Panc1 (cell line): Measurements from ENCODE around the gene WARS2.

Experiments used
- CTCF ChIP-seq: fragments of 450-650 bp; IDR thresholded peaks from 2 replicates; pipeline ENCODE4 v1.5.1; 2017; ENCODE audit warnings: mild to moderate bottlenecking
- POLR2AphosphoS5 ChIP-seq: IDR thresholded peaks from 2 replicates; pipeline ENCODE4 v1.6.1; 2012; ENCODE audit warnings: mild to moderate bottlenecking, low read depth, low read length, moderate library complexity
- REST ChIP-seq, 2 experiments: IDR thresholded peaks; 2 replicates each; pipeline ENCODE4 v1.6.1; 2011 to 2012; ENCODE audit warnings: low read depth in 2 of 2, control low read depth in 1 of 2, low read length in 1 of 2, mild to moderate bottlenecking in 1 of 2, moderate library complexity in 1 of 2; ENCODE audit not compliant: insufficient read depth in 1 of 2
- SIN3A ChIP-seq: IDR thresholded peaks from 2 replicates; pipeline ENCODE4 v1.6.1; 2012; ENCODE audit warnings: low read depth, mild to moderate bottlenecking, low read length, moderate library complexity, borderline replicate concordance; ENCODE audit not compliant: insufficient read depth

GRCh38 chr1:119116725-119117124 lies 23.7 kb downstream of the WARS2 start:
- TF ChIP-seq CTCF = no peak
- TF ChIP-seq POLR2AphosphoS5 = no peak
- no peak for TF ChIP-seq REST (IDR thresholded peaks at IDR 0.05; ENCODE audit: insufficient read depth in 1 of 2, low read depth in 2 of 2, low read length in 1 of 2)
- TF ChIP-seq SIN3A = no peak
